ENCODE data around the gene DOCK1.

Gene DOCK1

GRCh38 chr10:127064474-127064873, 159.2 kb downstream of the DOCK1 start:
- Histone ChIP-seq H3K4me1 (ENCODE audit: insufficient read depth, low read length) (no peaks in the 10 kb centered on the region), H2AFZ (ENCODE audit: low read depth, low read length) (no peak overlapping the region), H3K27me3 (ENCODE audit: insufficient read depth, low read length) (no peaks in the 10 kb centered on the region), H3K36me3 (ENCODE audit: insufficient read depth, low read length) (peaks cover 41% of the 10 kb centered on the region), H3K4me3 (ENCODE audit: low read length) (no peak overlapping the region), H3K9me3 (ENCODE audit: low read length) (no peaks in the 10 kb centered on the region)

GRCh38 chr10:127067542-127068194, 162.4 kb downstream of the DOCK1 start:
- H3K4me1 ChIP-seq (ENCODE audit: insufficient read depth, low read length), result no peaks in the 10 kb centered on the region
- no peak overlapping the region for H3K4me3 ChIP-seq (ENCODE audit: low read length)
- peaks cover 46% of the 10 kb centered on the region for H3K36me3 ChIP-seq (ENCODE audit: insufficient read depth, low read length)
- H2AFZ ChIP-seq (ENCODE audit: low read depth, low read length), result no peak overlapping the region
- H3K9me3 ChIP-seq (ENCODE audit: low read length), result no peaks in the 10 kb centered on the region
- H3K27me3 ChIP-seq (ENCODE audit: insufficient read depth, low read length), result no peaks in the 10 kb centered on the region

- Histone ChIP-seq H3K36me3 (ENCODE audit: insufficient read depth, low read length) (peaks cover 43% of the 10 kb centered on the region), H2AFZ (ENCODE audit: low read depth, low read length) (no peak overlapping the region), H3K27me3 (ENCODE audit: insufficient read depth, low read length) (no peaks in the 10 kb centered on the region), H3K9me3 (ENCODE audit: low read length) (no peaks in the 10 kb centered on the region), H3K4me1 (ENCODE audit: insufficient read depth, low read length) (no peaks in the 10 kb centered on the region), H3K4me3 (ENCODE audit: low read length) (no peak overlapping the region)
Measured at GRCh38 chr10:127068485-127068884, 163.3 kb downstream of the DOCK1 start.

GRCh38 chr10:127069436-127069835, 164.2 kb downstream of the DOCK1 start:
- Histone ChIP-seq H3K27me3 (ENCODE audit: insufficient read depth, low read length) (no peaks in the 10 kb centered on the region), H3K4me3 (ENCODE audit: low read length) (no peak overlapping the region), H3K36me3 (ENCODE audit: insufficient read depth, low read length) (peaks cover 43% of the 10 kb centered on the region), H3K9me3 (ENCODE audit: low read length) (no peaks in the 10 kb centered on the region), H2AFZ (ENCODE audit: low read depth, low read length) (no peak overlapping the region), H3K4me1 (ENCODE audit: insufficient read depth, low read length) (no peaks in the 10 kb centered on the region)

GRCh38 chr10:127071126-127071525, 165.9 kb downstream of the DOCK1 start:
- Histone ChIP-seq H2AFZ (ENCODE audit: low read depth, low read length) (no peak overlapping the region), H3K9me3 (ENCODE audit: low read length) (no peaks in the 10 kb centered on the region), H3K4me3 (ENCODE audit: low read length) (no peak overlapping the region), H3K36me3 (ENCODE audit: insufficient read depth, low read length) (peaks cover 42% of the 10 kb centered on the region), H3K4me1 (ENCODE audit: insufficient read depth, low read length) (no peaks in the 10 kb centered on the region), H3K27me3 (ENCODE audit: insufficient read depth, low read length) (no peaks in the 10 kb centered on the region)

- Histone ChIP-seq H3K4me1 (ENCODE audit: insufficient read depth, low read length) (no peaks in the 10 kb centered on the region), H3K36me3 (ENCODE audit: insufficient read depth, low read length) (peaks cover 32% of the 10 kb centered on the region), H3K27me3 (ENCODE audit: insufficient read depth, low read length) (no peaks in the 10 kb centered on the region), H3K4me3 (ENCODE audit: low read length) (no peak overlapping the region), H3K9me3 (ENCODE audit: low read length) (no peaks in the 10 kb centered on the region), H2AFZ (ENCODE audit: low read depth, low read length) (no peak overlapping the region)
Measured at GRCh38 chr10:127073666-127074065, 168.4 kb downstream of the DOCK1 start.

GRCh38 chr10:127079392-127079791, 174.2 kb downstream of the DOCK1 start:
- peaks cover 6% of the 10 kb centered on the region for H3K9me3 ChIP-seq (ENCODE audit: low read length)
- H2AFZ ChIP-seq (ENCODE audit: low read depth, low read length), result no peak overlapping the region
- no peaks in the 10 kb centered on the region for H3K4me1 ChIP-seq (ENCODE audit: insufficient read depth, low read length)
- no peak overlapping the region for H3K4me3 ChIP-seq (ENCODE audit: low read length)
- H3K27me3 ChIP-seq (ENCODE audit: insufficient read depth, low read length), result no peaks in the 10 kb centered on the region
- peaks cover 10% of the 10 kb centered on the region for H3K36me3 ChIP-seq (ENCODE audit: insufficient read depth, low read length)

GRCh38 chr10:127080317-127080716, 175.1 kb downstream of the DOCK1 start:
- H3K27me3 ChIP-seq (ENCODE audit: insufficient read depth, low read length), result no peaks in the 10 kb centered on the region
- H3K36me3 ChIP-seq (ENCODE audit: insufficient read depth, low read length), result peaks cover 7% of the 10 kb centered on the region
- H2AFZ ChIP-seq (ENCODE audit: low read depth, low read length), result no peak overlapping the region
- peaks cover 6% of the 10 kb centered on the region for H3K9me3 ChIP-seq (ENCODE audit: low read length)
- H3K4me3 ChIP-seq (ENCODE audit: low read length), result no peak overlapping the region
- H3K4me1 ChIP-seq (ENCODE audit: insufficient read depth, low read length), result no peaks in the 10 kb centered on the region

GRCh38 chr10:127081851-127082345, 176.7 kb downstream of the DOCK1 start:
- H3K9me3 ChIP-seq (ENCODE audit: low read length), result peaks cover 6% of the 10 kb centered on the region
- H3K4me1 ChIP-seq (ENCODE audit: insufficient read depth, low read length), result no peaks in the 10 kb centered on the region
- no peak overlapping the region for H3K4me3 ChIP-seq (ENCODE audit: low read length)
- no peaks in the 10 kb centered on the region for H3K27me3 ChIP-seq (ENCODE audit: insufficient read depth, low read length)
- no peaks in the 10 kb centered on the region for H3K36me3 ChIP-seq (ENCODE audit: insufficient read depth, low read length)
- H2AFZ ChIP-seq (ENCODE audit: low read depth, low read length), result no peak overlapping the region

- H3K36me3 ChIP-seq (ENCODE audit: insufficient read depth, low read length), result no peaks in the 10 kb centered on the region
- no peak overlapping the region for H3K4me3 ChIP-seq (ENCODE audit: low read length)
- peaks cover 6% of the 10 kb centered on the region for H3K9me3 ChIP-seq (ENCODE audit: low read length)
- H2AFZ ChIP-seq (ENCODE audit: low read depth, low read length), result no peak overlapping the region
- no peaks in the 10 kb centered on the region for H3K27me3 ChIP-seq (ENCODE audit: insufficient read depth, low read length)
- no peaks in the 10 kb centered on the region for H3K4me1 ChIP-seq (ENCODE audit: insufficient read depth, low read length)
Measured at GRCh38 chr10:127082651-127083050, 177.4 kb downstream of the DOCK1 start.

GRCh38 chr10:127085957-127086356, 180.7 kb downstream of the DOCK1 start:
- Histone ChIP-seq H3K4me1 (ENCODE audit: insufficient read depth, low read length) (peaks cover 5% of the 10 kb centered on the region), H3K36me3 (ENCODE audit: insufficient read depth, low read length) (no peaks in the 10 kb centered on the region), H3K4me3 (ENCODE audit: low read length) (no peak overlapping the region), H3K9me3 (ENCODE audit: low read length) (peaks cover 6% of the 10 kb centered on the region), H2AFZ (ENCODE audit: low read depth, low read length) (no peak overlapping the region), H3K27me3 (ENCODE audit: insufficient read depth, low read length) (no peaks in the 10 kb centered on the region)

GRCh38 chr10:127088908-127089307, 183.7 kb downstream of the DOCK1 start:
- H3K36me3 ChIP-seq (ENCODE audit: insufficient read depth, low read length), result no peaks in the 10 kb centered on the region
- no peak overlapping the region for H3K4me3 ChIP-seq (ENCODE audit: low read length)
- H3K4me1 ChIP-seq (ENCODE audit: insufficient read depth, low read length), result peaks cover 5% of the 10 kb centered on the region
- H2AFZ ChIP-seq (ENCODE audit: low read depth, low read length), result no peak overlapping the region
- H3K9me3 ChIP-seq (ENCODE audit: low read length), result no peaks in the 10 kb centered on the region
- H3K27me3 ChIP-seq (ENCODE audit: insufficient read depth, low read length), result no peaks in the 10 kb centered on the region

GRCh38 chr10:127089446-127089845, 184.2 kb downstream of the DOCK1 start:
- H3K36me3 ChIP-seq (ENCODE audit: insufficient read depth, low read length), result no peaks in the 10 kb centered on the region
- H3K27me3 ChIP-seq (ENCODE audit: insufficient read depth, low read length), result no peaks in the 10 kb centered on the region
- H3K4me3 ChIP-seq (ENCODE audit: low read length), result no peak overlapping the region

GRCh38 chr10:127090138-127090537, 184.9 kb downstream of the DOCK1 start:
- no peak overlapping the region for H3K4me3 ChIP-seq (ENCODE audit: low read length)
- peaks cover 5% of the 10 kb centered on the region for H3K4me1 ChIP-seq (ENCODE audit: insufficient read depth, low read length)
- H3K36me3 ChIP-seq (ENCODE audit: insufficient read depth, low read length), result no peaks in the 10 kb centered on the region
- H3K9me3 ChIP-seq (ENCODE audit: low read length), result no peaks in the 10 kb centered on the region
- no peak overlapping the region for H2AFZ ChIP-seq (ENCODE audit: low read depth, low read length)
- no peaks in the 10 kb centered on the region for H3K27me3 ChIP-seq (ENCODE audit: insufficient read depth, low read length)

More at GRCh38 chr10:127089446-127089845, 184.2 kb downstream of the DOCK1 start:
- H3K9me3 ChIP-seq (ENCODE audit: low read length), result no peaks in the 10 kb centered on the region
- H3K4me1 ChIP-seq (ENCODE audit: insufficient read depth, low read length), result peaks cover 5% of the 10 kb centered on the region
- H2AFZ ChIP-seq (ENCODE audit: low read depth, low read length), result no peak overlapping the region
